H9 (cell line): ENCODE measurements around the gene MGAT4C. TPM values are rescaled to one million over a fixed set of nuclear protein-coding genes. Genes with fewer than 3 reads are reported as not detected.

Experiments
- DNase-seq: peaks from one replicate; pipeline ENCODE4 v3.0.0-alpha.2; 2017
- H2AFZ ChIP-seq: one replicate; pipeline ENCODE4 v1.6.1; 2013; ENCODE audit warnings: mild to moderate bottlenecking, low read length, control low read depth, moderate library complexity
- H2AK5ac ChIP-seq: 2 replicates; pipeline ENCODE4 v1.6.1; 2013; ENCODE audit warnings: low read length, control low read depth, mixed read lengths; ENCODE audit not compliant: insufficient read length
- H2BK120ac ChIP-seq: one replicate; pipeline ENCODE4 v1.6.1; 2013; ENCODE audit warnings: low read depth, mild to moderate bottlenecking, low read length, control low read depth, inconsistent platforms; ENCODE audit not compliant: poor library complexity, severe bottlenecking
- H2BK12ac ChIP-seq: 2 replicates; pipeline ENCODE4 v1.6.1; 2013; ENCODE audit warnings: low read length, control low read depth, mixed read lengths, low read depth; ENCODE audit not compliant: insufficient read length
- H2BK15ac ChIP-seq: 2 replicates; pipeline ENCODE4 v1.6.1; 2013; ENCODE audit warnings: low read depth, low read length, control low read depth
- H2BK20ac ChIP-seq: one replicate; pipeline ENCODE4 v1.6.1; 2013; ENCODE audit warnings: low read depth, mild to moderate bottlenecking, low read length, control low read depth, inconsistent platforms; ENCODE audit not compliant: poor library complexity, severe bottlenecking
- H2BK5ac ChIP-seq: 2 replicates; pipeline ENCODE4 v1.6.1; 2013; ENCODE audit warnings: low read length, control low read depth, mixed read lengths; ENCODE audit not compliant: insufficient read length
- H3K14ac ChIP-seq: 2 replicates; pipeline ENCODE4 v1.6.1; 2013; ENCODE audit warnings: low read length, control low read depth; ENCODE audit not compliant: insufficient read depth
- H3K18ac ChIP-seq: 2 replicates; pipeline ENCODE4 v1.6.1; 2013; ENCODE audit warnings: low read depth, mild to moderate bottlenecking, mixed read lengths, low read length, control low read depth; ENCODE audit not compliant: insufficient read length
- H3K23ac ChIP-seq: 2 replicates; pipeline ENCODE4 v1.6.1; 2013; ENCODE audit warnings: low read length, control low read depth, mixed read lengths, low read depth; ENCODE audit not compliant: insufficient read length
- H3K23me2 ChIP-seq: 2 replicates; pipeline ENCODE4 v1.6.1; 2013; ENCODE audit warnings: low read depth, mild to moderate bottlenecking, mixed read lengths, low read length, control low read depth; ENCODE audit not compliant: insufficient read length, poor library complexity, severe bottlenecking
- H3K27ac ChIP-seq: 2 replicates; pipeline ENCODE4 v1.5.1; 2013; ENCODE audit warnings: low read length, control low read depth, mixed read lengths, low read depth; ENCODE audit not compliant: insufficient read length
- H3K27me3 ChIP-seq: 2 replicates; pipeline ENCODE4 v1.6.1; 2013; ENCODE audit warnings: low read length, control low read depth, inconsistent platforms; ENCODE audit not compliant: insufficient read depth
- H3K4ac ChIP-seq: 2 replicates; pipeline ENCODE4 v1.6.1; 2013; ENCODE audit warnings: low read depth, mild to moderate bottlenecking, control low read depth, inconsistent platforms, low read length, moderate library complexity
- H3K4me1 ChIP-seq: 2 replicates; pipeline ENCODE4 v1.6.1; 2013; ENCODE audit warnings: low read length, control low read depth, inconsistent platforms; ENCODE audit not compliant: insufficient read depth
- H3K4me2 ChIP-seq: 2 replicates; pipeline ENCODE4 v1.6.1; 2013; ENCODE audit warnings: low read length, control low read depth, mixed read lengths; ENCODE audit not compliant: insufficient read length, insufficient read depth
- H3K56ac ChIP-seq: 2 replicates; pipeline ENCODE4 v1.6.1; 2013; ENCODE audit warnings: low read depth, mild to moderate bottlenecking, mixed read lengths, low read length, control low read depth; ENCODE audit not compliant: insufficient read length
- H3K79me1 ChIP-seq: 2 replicates; pipeline ENCODE4 v1.6.1; 2013; ENCODE audit warnings: low read depth, mild to moderate bottlenecking, moderate library complexity, low read length, control low read depth, inconsistent platforms; ENCODE audit not compliant: insufficient read depth, poor library complexity, severe bottlenecking
- H3K79me2 ChIP-seq: 2 replicates; pipeline ENCODE4 v1.6.1; 2013; ENCODE audit warnings: low read length, control low read depth, inconsistent platforms; ENCODE audit not compliant: insufficient read depth
- H3K9ac ChIP-seq: 2 replicates; pipeline ENCODE4 v1.6.1; 2013; ENCODE audit warnings: low read length, control low read depth, mixed read lengths; ENCODE audit not compliant: insufficient read length; ENCODE audit errors: extremely low read depth
- H3K9me3 ChIP-seq: one replicate; pipeline ENCODE4 v1.6.1; 2013; ENCODE audit warnings: low read depth, low read length, inconsistent platforms; ENCODE audit not compliant: control insufficient read depth
- H3T11ph ChIP-seq: one replicate; pipeline ENCODE4 v1.6.1; 2013; ENCODE audit warnings: mild to moderate bottlenecking, low read length, control low read depth, inconsistent platforms
- H4K20me1 ChIP-seq: one replicate; pipeline ENCODE4 v1.6.1; 2013; ENCODE audit not compliant: control insufficient read depth, insufficient read length, insufficient read depth
- H4K5ac ChIP-seq: 2 replicates; pipeline ENCODE4 v1.6.1; 2013; ENCODE audit warnings: low read depth, mild to moderate bottlenecking, mixed read lengths, low read length, control low read depth; ENCODE audit not compliant: insufficient read length
- H4K8ac ChIP-seq: replicated peaks from 2 replicates; pipeline ENCODE4 v1.6.1; 2013; ENCODE audit warnings: low read length, control low read depth, mixed read lengths, low read depth; ENCODE audit not compliant: insufficient read length
- H4K91ac ChIP-seq: 2 replicates; pipeline ENCODE4 v1.6.1; 2013; ENCODE audit warnings: low read depth, mild to moderate bottlenecking, moderate library complexity, mixed read lengths, low read length, control low read depth; ENCODE audit not compliant: insufficient read length
- H3K27ac Mint-ChIP-seq, 3 experiments: 2 replicates in 2 of 3; 3 replicates in 1 of 3; pipeline ENCODE4 v1.8.0; 2020 to 2021; ENCODE audit warnings: mixed read lengths in 3 of 3, mild to moderate bottlenecking in 1 of 3, moderate library complexity in 1 of 3
- H3K27me3 Mint-ChIP-seq: 2 replicates; pipeline ENCODE4 v1.8.0; 2021; ENCODE audit warnings: low read depth, mild to moderate bottlenecking, moderate library complexity, mixed read lengths
- H3K36me3 Mint-ChIP-seq, 3 experiments: 2 replicates in 2 of 3; 3 replicates in 1 of 3; pipeline ENCODE4 v1.8.0; 2020 to 2021; ENCODE audit warnings: low read depth in 3 of 3, mixed read lengths in 3 of 3; ENCODE audit not compliant: insufficient read depth in 1 of 3
- H3K4me1 Mint-ChIP-seq, 2 experiments: 2 replicates each; pipeline ENCODE4 v1.8.0; 2020; ENCODE audit warnings: mixed read lengths in 2 of 2
- H3K4me3 Mint-ChIP-seq, 2 experiments: 2 replicates in 1 of 2; 3 replicates in 1 of 2; pipeline ENCODE4 v1.8.0; 2020 to 2021; ENCODE audit warnings: mild to moderate bottlenecking in 2 of 2, mixed read lengths in 2 of 2, moderate library complexity in 1 of 2
- H3K9me3 Mint-ChIP-seq, 2 experiments: 2 replicates in 1 of 2; 3 replicates in 1 of 2; pipeline ENCODE4 v1.8.0; 2020; ENCODE audit warnings: mild to moderate bottlenecking in 2 of 2, mixed read lengths in 2 of 2, moderate library complexity in 1 of 2
- CTCF ChIP-seq: fragments of 200-600 bp; sonication (generic); conservative IDR thresholded peaks from 3 replicates; pipeline ENCODE4 v1.8.0; 2021; ENCODE audit warnings: antibody characterized with exemption, mild to moderate bottlenecking
- WGBS: extraction: QIAGEN DNeasy Blood & Tissue Kit; methylation state at CpG from one replicate; pipeline ENCODE4 v1.1.7; 2013; ENCODE audit warnings: missing lambda C conversion rate, low lambda C conversion rate, mixed read lengths; ENCODE audit not compliant: insufficient read length; ENCODE audit errors: extremely low coverage; 5-methylcytosine and 5-hydroxymethylcytosine counted together
- total RNA-seq: library from RNA; stranded (reverse); gene quantifications from 2 replicates; pipeline ENCODE4 v1.2.1, GENCODE V29; 2021

Gene MGAT4C
- total RNA-seq, 1 experiment from 2014 or later = 1.3 TPM

GRCh38 chr12:86233126-86233525 is 23.1 kb downstream of the MGAT4C start:
- no peak for DNase-seq
- Histone ChIP-seq H3K4me1 (no peaks in the 10 kb centered on the region; the same call in 1 of the 2 replicates), H3K18ac (no peak overlapping the region), H3K27ac (no peak overlapping the region), H3K9ac (no peak overlapping the region), H2BK12ac (no peak overlapping the region), H4K5ac (no peak overlapping the region), H2BK120ac (no peak overlapping the region), H3K79me1 (no peaks in the 10 kb centered on the region), H3T11ph (no peak overlapping the region), H3K79me2 (no peaks in the 10 kb centered on the region), H3K14ac (no peak overlapping the region), H2AFZ (no peak overlapping the region), H3K56ac (no peak overlapping the region), H4K91ac (no peak overlapping the region), H4K8ac (no peak overlapping the region), H2BK5ac (no peak overlapping the region), H3K9me3 (no peaks in the 10 kb centered on the region), H3K23me2 (no peaks in the 10 kb centered on the region), H2BK15ac (no peak overlapping the region), H3K23ac (no peak overlapping the region), H3K4me2 (no peak overlapping the region), H4K20me1 (no peaks in the 10 kb centered on the region), H3K27me3 (no peaks in the 10 kb centered on the region), H2AK5ac (no peak overlapping the region), H3K4ac (no peak overlapping the region), H2BK20ac (no peak overlapping the region)
- Mint-ChIP-seq H3K36me3 (no peaks in the 10 kb centered on the region), H3K9me3 (no peaks in the 10 kb centered on the region), H3K27me3 (no peaks in the 10 kb centered on the region), H3K27ac (peak overlapping the region in 1 of 3 experiments; percentile 31; a peak in 2 of 7 replicates), H3K4me3 (no peak overlapping the region), H3K4me1 (peaks cover 4 to 7% of the 10 kb centered on the region in 2 experiments; a peak in 3 of 4 replicates)
- no peak for TF ChIP-seq CTCF
- no CpG with 5 or more reads among the region's 2 CpGs for WGBS
